H1 (cell line): ENCODE measurements around the gene SLC35F3. TPM values are rescaled to one million over a fixed set of nuclear protein-coding genes. Genes with fewer than 3 reads are reported as not detected.

ENCODE experiments used
- CTCF ChIA-PET: fragments of 300-600 bp; sonication (Branson Sonifier 250); formaldehyde crosslinking; loops from one replicate; lab custom pipeline; 2021; ENCODE audit not compliant: partially characterized antibody; lab: Charles Lee
- POLR2A ChIA-PET: fragments of 300-600 bp; sonication (Branson Sonifier 250); formaldehyde crosslinking; loops from one replicate; lab custom pipeline; 2021; ENCODE audit warnings: inconsistent platforms; ENCODE audit not compliant: partially characterized antibody; lab: Charles Lee
- DNase-seq, 2 experiments: peaks; one replicate each; pipeline versions ENCODE4 v3.0.0 to v3.0.0-alpha.2; 2010 to 2022; ENCODE audit warnings: low spot score in 2 of 2, low read depth in 1 of 2, mixed read lengths in 1 of 2
- FAIRE-seq: peaks from 2 replicates; lab custom pipeline; 2011; peaks lifted over from hg19 to GRCh38; lab: Jason Lieb, UNC
- H2AFZ ChIP-seq: 2 replicates; pipeline ENCODE4 v1.8.1; 2012; ENCODE audit warnings: low read length, inconsistent platforms
- H2AK5ac ChIP-seq: 2 replicates; pipeline ENCODE4 v1.6.1; 2013; ENCODE audit warnings: low read depth, low read length
- H2BK120ac ChIP-seq: replicated peaks from 2 replicates; pipeline ENCODE3; 2013; ENCODE audit warnings: low read depth, low read length, inconsistent platforms
- H2BK12ac ChIP-seq: 2 replicates; pipeline ENCODE4 v1.6.1; 2013; ENCODE audit warnings: low read depth, low read length
- H2BK15ac ChIP-seq: 2 replicates; pipeline ENCODE4 v1.6.1; 2013; ENCODE audit warnings: low read length
- H2BK20ac ChIP-seq: 2 replicates; pipeline ENCODE4 v1.6.1; 2013; ENCODE audit warnings: low read length
- H2BK5ac ChIP-seq: 2 replicates; pipeline ENCODE4 v1.6.1; 2013; ENCODE audit warnings: low read depth, low read length
- H3K14ac ChIP-seq: 2 replicates; pipeline ENCODE4 v1.6.1; 2013; ENCODE audit warnings: inconsistent platforms; ENCODE audit not compliant: insufficient read length
- H3K18ac ChIP-seq: 2 replicates; pipeline ENCODE4 v1.6.1; 2013; ENCODE audit warnings: low read length; ENCODE audit errors: extremely low read depth
- H3K23ac ChIP-seq: 2 replicates; pipeline ENCODE4 v1.6.1; 2013; ENCODE audit warnings: inconsistent platforms; ENCODE audit not compliant: insufficient read length
- H3K23me2 ChIP-seq: 2 replicates; pipeline ENCODE4 v1.6.1; 2013; ENCODE audit warnings: low read depth, low read length
- H3K27ac ChIP-seq: 2 replicates; pipeline ENCODE4 v1.6.1; 2011; ENCODE audit warnings: low read depth, low read length, inconsistent platforms
- H3K27me3 ChIP-seq, 4 experiments: replicated peaks in 1 of 4; 1 replicate in 1 of 4; 2 replicates in 3 of 4; pipeline versions ENCODE4 v1.6.1 to v1.8.1; 2011 to 2013; ENCODE audit warnings: low read length in 3 of 4, mild to moderate bottlenecking in 3 of 4, inconsistent platforms in 2 of 4, mixed read lengths in 2 of 4, moderate library complexity in 1 of 4; ENCODE audit not compliant: control insufficient read depth in 3 of 4, insufficient read depth in 3 of 4; ENCODE audit errors: extremely low read depth in 1 of 4
- H3K36me3 ChIP-seq, 4 experiments: 2 replicates each; pipeline versions ENCODE4 v1.6.1 to v1.8.1; 2011 to 2013; ENCODE audit warnings: mild to moderate bottlenecking in 4 of 4, low read length in 3 of 4, moderate library complexity in 2 of 4, control low read depth in 1 of 4, inconsistent platforms in 1 of 4; ENCODE audit not compliant: insufficient read depth in 4 of 4, control insufficient read depth in 2 of 4
- H3K4ac ChIP-seq: replicated peaks from 2 replicates; pipeline ENCODE3; 2013; ENCODE audit warnings: low read length, low read depth, mixed read lengths, inconsistent platforms; ENCODE audit not compliant: insufficient read length
- H3K4me1 ChIP-seq, 4 experiments: replicated peaks in 1 of 4; 1 replicate in 1 of 4; 2 replicates in 3 of 4; pipeline versions ENCODE4 v1.6.1 to v1.8.1; 2011 to 2013; ENCODE audit warnings: low read length in 3 of 4, inconsistent platforms in 2 of 4, mixed read lengths in 1 of 4; ENCODE audit not compliant: insufficient read depth in 4 of 4, control insufficient read depth in 3 of 4
- H3K4me2 ChIP-seq, 2 experiments: 2 replicates each; pipeline versions ENCODE4 v1.6.1 to v1.8.1; 2011 to 2013; ENCODE audit warnings: low read depth in 2 of 2, low read length in 2 of 2, control low read depth in 1 of 2, inconsistent platforms in 1 of 2, mild to moderate bottlenecking in 1 of 2; ENCODE audit not compliant: insufficient read depth in 1 of 2
- H3K4me3 ChIP-seq, 4 experiments: fragments of 200-600, 300-600 bp in 1 of 4; sonication (generic), shearing (Covaris generic), sonication (Bioruptor Twin) in 1 of 4; 2 replicates each; pipeline versions ENCODE4 v1.5.1 to v1.8.1; 2011 to 2016; ENCODE audit warnings: low read length in 4 of 4, low read depth in 3 of 4, control low read depth in 2 of 4, inconsistent platforms in 2 of 4, mild to moderate bottlenecking in 2 of 4, mixed read lengths in 1 of 4, moderate library complexity in 1 of 4; ENCODE audit not compliant: insufficient read depth in 2 of 4; ENCODE audit errors: extremely low read depth in 1 of 4
- H3K56ac ChIP-seq: replicated peaks from 2 replicates; pipeline ENCODE3; 2013; ENCODE audit warnings: low read depth, mild to moderate bottlenecking, mixed read lengths, low read length, inconsistent platforms; ENCODE audit not compliant: insufficient read length
- H3K79me1 ChIP-seq: 2 replicates; pipeline ENCODE4 v1.6.1; 2013; ENCODE audit warnings: low read depth, low read length, control low read depth
- H3K79me2 ChIP-seq, 2 experiments: 2 replicates each; pipeline versions ENCODE4 v1.6.1 to v1.8.1; 2012 to 2013; ENCODE audit warnings: low read length in 2 of 2, mild to moderate bottlenecking in 2 of 2, inconsistent platforms in 1 of 2; ENCODE audit not compliant: insufficient read depth in 2 of 2, control insufficient read depth in 1 of 2
- H3K9ac ChIP-seq, 4 experiments: replicated peaks in 1 of 4; 1 replicate in 1 of 4; 2 replicates in 3 of 4; pipeline versions ENCODE4 v1.6.1 to v1.8.1; 2011 to 2013; ENCODE audit warnings: low read depth in 3 of 4, low read length in 3 of 4, control low read depth in 2 of 4, mild to moderate bottlenecking in 2 of 4, moderate library complexity in 2 of 4, inconsistent platforms in 1 of 4; ENCODE audit errors: extremely low read depth in 1 of 4
- H3K9me3 ChIP-seq, 2 experiments: 2 replicates each; pipeline versions ENCODE4 v1.6.1 to v1.8.1; 2012 to 2013; ENCODE audit warnings: mild to moderate bottlenecking in 2 of 2, moderate library complexity in 2 of 2, control low read depth in 1 of 2, inconsistent platforms in 1 of 2, low read depth in 1 of 2, low read length in 1 of 2, mixed read lengths in 1 of 2; ENCODE audit not compliant: insufficient read depth in 2 of 2
- H4K20me1 ChIP-seq, 2 experiments: replicated peaks in 1 of 2; 2 replicates each; pipeline versions ENCODE3 to v1.8.1; 2011 to 2013; ENCODE audit warnings: inconsistent platforms in 2 of 2, low read length in 2 of 2, mild to moderate bottlenecking in 1 of 2; ENCODE audit not compliant: insufficient read depth in 2 of 2, control insufficient read depth in 1 of 2
- H4K5ac ChIP-seq: 2 replicates; pipeline ENCODE4 v1.6.1; 2013; ENCODE audit warnings: low read length, low read depth, mixed read lengths, inconsistent platforms; ENCODE audit not compliant: insufficient read length
- H4K8ac ChIP-seq: 2 replicates; pipeline ENCODE4 v1.8.0; 2013; ENCODE audit warnings: mild to moderate bottlenecking, moderate library complexity, low read length, inconsistent platforms; ENCODE audit not compliant: insufficient read depth; ENCODE audit errors: extremely low read depth
- H4K91ac ChIP-seq: replicated peaks from 2 replicates; pipeline ENCODE3; 2013; ENCODE audit warnings: low read length, mixed read lengths, inconsistent platforms; ENCODE audit not compliant: insufficient read length
- WGBS, 2 experiments: shearing (Covaris generic) in 1 of 2; methylation state at CpG; one replicate each; pipeline versions ENCODE4 v1.1.6 to v1.1.7; 2013 to 2015; ENCODE audit warnings: low lambda C conversion rate in 2 of 2, mixed read lengths in 2 of 2, inconsistent platforms in 1 of 2, low coverage in 1 of 2, missing lambda C conversion rate in 1 of 2; ENCODE audit not compliant: insufficient replicate concordance in 2 of 2, insufficient coverage in 1 of 2, insufficient read length in 1 of 2; ENCODE audit errors: extremely low coverage in 1 of 2, missing lambda C conversion rate in 1 of 2; 5-methylcytosine and 5-hydroxymethylcytosine counted together
- polyA plus RNA-seq, 7 experiments: library from polyadenylated mRNA; depleted of rRNA in 3 of 7; stranded (reverse) in 5 of 7; unstranded in 2 of 7; fragments of >200 nt in 5 of 7; fragments of 200-250 nt in 2 of 7; gene quantifications; 1 replicate in 5 of 7; 2 replicates in 1 of 7; 4 replicates in 1 of 7; pipeline versions ENCODE4 v1.2.1 to v1.2.3, GENCODE V29; 2011 to 2013; ENCODE audit warnings: missing spikeins in 2 of 7, mixed read lengths in 2 of 7
- total RNA-seq: library from RNA; stranded (reverse); fragmentation: NEBNext Ultra II Directional; extraction: Animal tissue kit (Norgen Biotek cat#: 25700); gene quantifications from 2 replicates; pipeline ENCODE4 v1.2.1, GENCODE V29; 2021

SLC35F3 gene
- total and polyA plus RNA-seq, 2 of the 8 experiments (the other 6 are each of a cell fraction or from before 2014, with no cell fraction given), result 0.78 to 1.2 TPM

GRCh38 chr1:234315091-234315541 lies 410.6 kb downstream of the SLC35F3 start:
- H4K5ac ChIP-seq, result no peak overlapping the region
- H3K18ac ChIP-seq, result no peak overlapping the region
- no peak overlapping the region for H3K23ac ChIP-seq
- no peak overlapping the region for H2BK120ac ChIP-seq
- H2BK5ac ChIP-seq, result no peak overlapping the region
- H3K79me1 ChIP-seq, result no peaks in the 10 kb centered on the region
- H3K9me3 ChIP-seq, result no peaks in the 10 kb centered on the region
- H4K20me1 ChIP-seq, result peaks cover 0 to 1% of the 10 kb centered on the region in 2 experiments
- DNase-seq (no peak), FAIRE-seq (no peak)
- H3K36me3 ChIP-seq, result no peaks in the 10 kb centered on the region
- H3K4ac ChIP-seq, result no peak overlapping the region
- no peak overlapping the region for H2AFZ ChIP-seq
- no peak overlapping the region for H2BK12ac ChIP-seq
- no peak overlapping the region for H3K14ac ChIP-seq
- no peak overlapping the region for H2AK5ac ChIP-seq
- ChIA-PET CTCF (interaction anchor here (9.7 kb wide), 1 partner anchor 9 kb away, joined by 146 read pairs; no protein-coding TSS in a partner anchor), POLR2A (no interaction called here)
- H3K27ac ChIP-seq, result no peak overlapping the region
- no peak overlapping the region for H2BK20ac ChIP-seq
- no peaks in the 10 kb centered on the region for H3K27me3 ChIP-seq
- no peaks in the 10 kb centered on the region for H3K23me2 ChIP-seq
- H3K79me2 ChIP-seq, result no peaks in the 10 kb centered on the region
- no peak overlapping the region for H3K56ac ChIP-seq
- no peak overlapping the region for H3K4me3 ChIP-seq
- 83% methylated on average over 6 of the region's 6 CpGs; no CpG with 5 or more reads in 1 of the 2 experiments for WGBS, 2 experiments
- H3K4me2 ChIP-seq, result no peak overlapping the region
- no peak overlapping the region for H2BK15ac ChIP-seq
- no peak overlapping the region for H3K9ac ChIP-seq
- H4K91ac ChIP-seq, result no peak overlapping the region
- no peak overlapping the region for H4K8ac ChIP-seq
- H3K4me1 ChIP-seq, result peaks cover 0 to 9% (median 2%) of the 10 kb centered on the region in 4 experiments; a peak in 3 of 7 replicates
